Effector memory CD8-positive, alpha-beta T cell (primary cell): ENCODE data around the gene SLC47A1.
"Not testable (repeated sequence)": the region's sequence is repeated elsewhere in the genome, so short reads cannot be mapped to it uniquely, and the experiment has no call there.

Experiments
- ATAC-seq: fragments of 150-1000 bp; cut with Tn5 transposase; replicated peaks from 2 replicates; pipeline ENCODE4 v1.10.0; 2021; ENCODE audit warnings: mild to moderate bottlenecking, moderate library complexity
- DNase-seq, 3 experiments: peaks; one replicate each; pipeline ENCODE4 v3.0.0; 2021
- H3K27ac Mint-ChIP-seq, 2 donors: one replicate each; pipeline ENCODE4 v1.8.0; 2022; ENCODE audit warnings: mild to moderate bottlenecking in 2 of 2, mixed read lengths in 2 of 2, moderate library complexity in 2 of 2
- H3K27me3 Mint-ChIP-seq, 2 donors: one replicate each; pipeline ENCODE4 v1.8.0; 2022; ENCODE audit warnings: mixed read lengths in 2 of 2
- H3K36me3 Mint-ChIP-seq: one replicate; pipeline ENCODE4 v1.8.0; 2022; ENCODE audit warnings: mild to moderate bottlenecking, moderate library complexity, mixed read lengths; ENCODE audit not compliant: insufficient read depth
- H3K4me1 Mint-ChIP-seq, 2 donors: one replicate each; pipeline ENCODE4 v1.8.0; 2022; ENCODE audit warnings: low read depth in 2 of 2, mixed read lengths in 2 of 2
- H3K4me3 Mint-ChIP-seq, 2 donors: one replicate each; pipeline ENCODE4 v1.8.0; 2022; ENCODE audit warnings: mild to moderate bottlenecking in 2 of 2, mixed read lengths in 2 of 2, moderate library complexity in 2 of 2
- H3K9me3 Mint-ChIP-seq, 2 donors: one replicate each; pipeline ENCODE4 v1.8.0; 2022; ENCODE audit warnings: mixed read lengths in 2 of 2

The SLC47A1 gene

DNA sequence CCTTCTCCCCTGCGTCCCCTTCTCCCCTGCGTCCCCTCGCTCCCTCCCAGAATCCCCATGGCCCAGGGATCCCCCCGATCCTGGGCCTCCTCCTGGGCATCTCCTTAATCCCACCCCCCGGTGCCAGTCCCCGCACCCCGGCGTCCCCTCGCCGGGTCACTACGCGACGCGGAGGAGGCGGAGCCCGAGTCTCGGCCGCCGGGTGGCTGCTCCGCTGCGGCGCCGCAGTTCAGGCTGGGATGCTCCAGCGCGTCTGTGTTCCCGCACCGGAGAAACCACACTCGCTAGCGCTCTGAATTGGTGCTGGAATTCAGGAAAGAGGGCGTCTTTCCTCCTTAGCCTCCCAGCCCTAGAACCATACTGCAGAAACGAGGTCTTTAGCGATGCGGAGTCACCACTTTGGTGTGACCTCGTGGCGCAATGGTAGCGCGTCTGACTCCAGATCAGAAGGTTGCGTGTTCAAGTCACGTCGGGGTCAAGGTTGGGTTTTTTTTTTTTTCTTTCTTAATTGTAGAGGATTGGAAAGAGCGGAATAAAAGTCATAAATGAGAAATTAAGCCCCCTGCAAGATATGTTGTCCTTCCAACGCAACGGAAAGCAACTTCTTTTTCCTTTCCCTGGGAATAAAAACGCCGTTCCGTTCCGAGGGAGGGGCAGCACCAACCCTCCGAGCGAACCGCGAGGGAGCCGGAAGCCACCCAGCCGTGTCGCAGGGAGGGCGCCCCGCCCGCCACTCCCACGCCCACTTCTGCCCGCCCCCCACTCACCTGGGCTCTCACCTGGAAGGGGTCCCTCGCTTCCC lies 25.7 kb upstream of the SLC47A1 start:
- Mint-ChIP-seq H3K9me3 (no peaks in the 10 kb centered on the region), H3K4me1 (peaks cover 8 to 10% of the 10 kb centered on the region in 2 donors), H3K27ac (peak overlapping the region; percentile 100), H3K4me3 (peak overlapping the region; percentile 93 to 98), H3K27me3 (peaks cover 0 to 9% of the 10 kb centered on the region in 2 donors), H3K36me3 (peaks cover 36% of the 10 kb centered on the region)
- DNase-seq (peak; percentile 91 to 95 (median 91)), ATAC-seq (peak; percentile 69)

DNA sequence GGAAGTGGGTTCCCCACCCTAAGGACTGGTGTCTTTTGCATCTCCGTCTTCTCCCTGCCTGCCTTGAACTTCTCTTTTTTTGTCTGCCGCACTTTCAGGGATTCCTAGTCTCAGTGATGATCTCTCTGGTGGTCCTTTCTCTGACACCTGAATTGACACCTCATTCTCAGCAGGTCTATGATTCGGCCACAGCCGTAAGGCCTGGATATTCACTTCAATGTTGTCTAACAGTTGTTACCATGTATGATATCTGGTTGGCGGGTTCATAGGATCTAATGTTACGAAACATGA lies 25.1 kb upstream of the SLC47A1 start:
- Mint-ChIP-seq H3K27ac (peak overlapping the region; percentile 100), H3K4me1 (peaks cover 8 to 11% of the 10 kb centered on the region in 2 donors), H3K9me3 (no peaks in the 10 kb centered on the region), H3K27me3 (peaks cover 0 to 9% of the 10 kb centered on the region in 2 donors), H3K4me3 (peak overlapping the region; percentile 93 to 98), H3K36me3 (peaks cover 36% of the 10 kb centered on the region)
- ATAC-seq (no peak), DNase-seq (no peak)

DNA sequence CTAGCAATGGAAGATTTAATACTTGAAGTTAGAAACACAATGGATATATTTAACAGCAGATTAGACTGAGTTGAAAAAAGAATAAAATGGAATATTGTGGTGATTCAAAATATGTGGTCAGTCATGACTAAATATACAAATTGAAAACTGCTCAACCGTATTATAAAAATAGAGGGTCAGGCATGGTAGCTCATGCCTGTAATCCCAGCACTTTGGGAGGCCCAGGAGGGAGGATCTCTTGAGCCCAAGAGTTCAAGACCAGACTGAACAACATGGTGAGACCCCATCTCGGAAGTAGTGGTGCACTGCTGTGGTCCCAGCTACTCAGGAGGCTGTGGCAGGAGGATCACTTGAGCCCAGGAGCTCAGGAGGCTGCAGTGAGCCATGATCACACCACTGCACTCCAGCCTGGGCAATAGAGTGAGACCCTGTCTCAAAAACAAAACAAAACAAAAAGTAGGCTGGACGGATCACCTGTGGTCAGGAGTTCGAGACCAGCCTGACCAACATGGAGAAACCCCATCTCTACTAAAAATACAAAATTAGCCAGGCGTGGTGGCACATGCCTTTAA lies 24.3 kb upstream of the SLC47A1 start:
- Mint-ChIP-seq H3K36me3 (peaks cover 39% of the 10 kb centered on the region), H3K27ac (peak overlapping the region in 1 of 2 donors; percentile 100), H3K4me1 (peaks cover 11 to 15% of the 10 kb centered on the region in 2 donors)
- not testable (repeated sequence) for H3K9me3 Mint-ChIP-seq, H3K27me3 Mint-ChIP-seq, DNase-seq, ATAC-seq, H3K4me3 Mint-ChIP-seq

DNA sequence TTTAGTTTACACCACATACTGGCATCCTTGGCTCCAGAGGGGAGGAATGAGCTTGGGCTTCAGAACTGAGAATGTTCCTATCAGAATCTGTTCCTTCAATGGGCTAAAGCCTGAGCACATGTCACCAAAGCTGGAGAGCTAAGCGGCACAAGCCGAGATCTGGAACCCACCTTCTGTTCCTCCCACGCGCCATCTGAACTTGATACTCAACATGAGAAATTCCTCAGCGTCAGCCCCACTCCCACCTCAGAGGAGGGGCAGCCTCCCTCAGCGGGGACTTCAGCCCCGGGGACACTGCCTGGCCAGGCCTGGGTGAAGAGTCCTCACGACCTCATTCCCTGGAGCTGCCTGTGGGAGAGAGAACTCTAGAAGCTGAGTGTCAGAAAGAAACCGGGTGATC lies 22.8 kb upstream of the SLC47A1 start:
- Mint-ChIP-seq H3K9me3 (no peaks in the 10 kb centered on the region), H3K36me3 (peaks cover 35% of the 10 kb centered on the region), H3K4me1 (peaks cover 11 to 15% of the 10 kb centered on the region in 2 donors), H3K27ac (no peak overlapping the region), H3K27me3 (peaks cover 0 to 9% of the 10 kb centered on the region in 2 donors), H3K4me3 (no peak overlapping the region)
- DNase-seq (no peak), ATAC-seq (no peak)

DNA sequence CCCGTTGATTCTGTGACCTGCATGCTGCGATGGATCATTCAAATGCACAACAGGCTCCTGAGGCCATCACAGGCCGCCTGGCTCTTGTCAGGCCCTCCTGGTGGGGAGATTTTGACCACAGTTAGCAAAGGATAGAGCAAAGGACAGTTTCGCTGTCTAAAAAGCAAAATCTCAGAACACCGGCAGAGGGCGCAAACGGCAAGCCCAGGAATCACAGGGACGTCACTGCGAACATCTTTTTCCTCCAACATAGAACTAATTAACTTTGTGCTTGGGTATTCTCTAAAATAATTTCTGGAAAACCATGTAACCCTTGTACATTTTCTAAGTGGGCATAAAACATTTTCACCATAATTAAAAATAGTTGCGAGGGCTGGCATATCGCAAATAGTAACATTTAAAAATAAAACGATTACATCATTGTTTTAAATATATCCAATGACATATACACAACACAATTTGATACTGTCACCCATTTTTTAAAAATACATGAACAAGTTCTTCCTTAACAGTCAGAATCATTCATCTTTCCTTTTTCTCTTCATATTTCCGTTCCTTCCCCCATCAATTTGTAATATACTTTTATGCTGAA lies 19.7 kb upstream of the SLC47A1 start:
- Mint-ChIP-seq H3K36me3 (peaks cover 5% of the 10 kb centered on the region), H3K27me3 (no peaks in the 10 kb centered on the region), H3K9me3 (no peaks in the 10 kb centered on the region), H3K4me3 (no peak overlapping the region), H3K27ac (no peak overlapping the region), H3K4me1 (peaks cover 3 to 4% of the 10 kb centered on the region in 2 donors)
- ATAC-seq (peak; percentile 74), DNase-seq (peak; percentile 57 to 60 (median 58))

DNA sequence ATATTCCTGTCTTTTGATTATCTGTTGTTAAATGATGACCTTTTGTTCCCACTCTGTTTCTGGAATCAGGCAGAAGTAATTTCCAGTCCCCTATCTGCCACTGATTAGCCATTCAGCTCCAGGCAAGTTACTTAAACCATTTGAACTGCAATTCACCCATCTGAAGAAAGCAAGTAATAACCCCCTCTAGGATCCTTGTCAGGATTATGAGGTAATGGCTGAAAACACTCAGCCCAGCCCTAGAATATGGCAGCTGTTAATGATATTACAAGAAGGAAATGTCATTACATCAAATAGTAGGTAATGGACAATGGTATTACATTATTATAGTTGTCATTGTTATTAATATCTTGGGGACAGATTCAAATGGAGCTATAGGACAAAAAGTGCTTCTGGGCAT lies 16.0 kb upstream of the SLC47A1 start:
- H3K27me3 Mint-ChIP-seq = no peaks in the 10 kb centered on the region
- H3K4me3 Mint-ChIP-seq = no peak overlapping the region
- peaks cover 3 to 4% of the 10 kb centered on the region in 2 donors for H3K4me1 Mint-ChIP-seq
- H3K27ac Mint-ChIP-seq = no peak overlapping the region
- no peaks in the 10 kb centered on the region for H3K9me3 Mint-ChIP-seq
- no peak for DNase-seq
- peaks cover 3% of the 10 kb centered on the region for H3K36me3 Mint-ChIP-seq
- ATAC-seq = no peak

DNA sequence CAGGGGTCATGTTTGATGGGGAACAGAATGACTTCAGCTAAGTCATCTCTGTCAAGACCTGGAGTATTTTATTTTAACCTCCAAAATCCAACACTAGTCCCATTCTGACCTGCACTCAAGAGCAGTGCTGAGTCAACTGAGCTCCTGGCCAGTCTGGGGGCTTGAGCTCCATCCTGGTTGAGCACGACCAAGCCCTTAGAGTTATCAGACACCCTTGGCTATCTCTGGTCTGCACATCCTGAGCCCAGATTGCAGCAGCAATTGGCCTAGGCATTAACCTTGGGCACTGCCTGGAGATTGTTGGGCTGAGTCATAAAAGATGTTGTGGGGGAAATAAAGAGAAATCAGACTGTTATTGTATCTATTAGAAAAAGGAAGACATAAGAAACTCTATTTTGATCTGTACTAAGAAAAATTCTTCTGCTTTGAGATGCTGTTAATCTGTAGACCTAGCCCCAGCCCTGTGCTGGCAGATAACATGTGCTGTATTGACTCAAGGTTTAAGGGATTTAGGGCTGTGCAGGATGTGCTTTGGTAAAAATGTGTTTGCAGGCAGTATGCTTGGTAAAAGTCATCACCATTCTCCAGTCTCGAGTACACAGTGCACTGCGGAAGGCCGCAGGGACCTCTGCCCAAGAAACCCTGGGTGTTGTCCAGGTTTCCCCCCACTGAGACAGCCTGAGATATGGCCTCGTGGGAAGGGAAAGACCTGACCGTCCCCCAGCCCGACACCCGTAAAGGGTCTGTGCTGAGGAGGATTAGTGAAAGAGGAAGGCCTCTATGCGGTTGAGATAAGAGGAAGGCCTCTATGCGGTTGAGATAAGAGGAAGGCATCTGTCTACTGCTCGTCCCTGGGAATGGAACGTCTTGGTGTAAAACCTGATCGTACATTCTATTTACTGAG lies 14.0 kb upstream of the SLC47A1 start:
- not testable (repeated sequence) for H3K9me3 Mint-ChIP-seq, H3K4me3 Mint-ChIP-seq, ATAC-seq, H3K27ac Mint-ChIP-seq, H3K36me3 Mint-ChIP-seq, DNase-seq, H3K27me3 Mint-ChIP-seq, H3K4me1 Mint-ChIP-seq

DNA sequence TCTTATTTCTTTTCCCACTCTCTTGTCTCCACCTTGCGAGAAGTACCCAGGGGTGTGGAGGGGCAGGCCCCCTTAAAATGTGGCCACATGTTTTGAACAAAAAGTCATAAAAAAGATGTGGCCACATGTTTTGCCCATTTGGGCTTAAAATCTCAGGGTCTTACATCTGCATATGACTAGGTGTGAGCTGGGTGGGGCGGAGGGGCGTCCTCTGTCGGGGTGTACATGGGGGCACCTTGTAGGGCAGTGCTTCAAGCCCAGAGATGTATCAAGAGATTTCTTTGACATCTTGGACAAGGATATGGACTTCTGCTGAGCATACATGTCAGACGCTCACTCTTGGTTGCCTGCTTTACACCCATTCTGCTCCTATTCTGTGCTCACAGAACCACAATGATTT lies 13.0 kb upstream of the SLC47A1 start:
- ATAC-seq (no peak), DNase-seq (no peak)
- Mint-ChIP-seq H3K36me3 (no peaks in the 10 kb centered on the region), H3K27me3 (peaks cover 0 to 8% of the 10 kb centered on the region in 2 donors), H3K4me3 (no peak overlapping the region), H3K9me3 (no peaks in the 10 kb centered on the region), H3K4me1 (no peaks in the 10 kb centered on the region), H3K27ac (no peak overlapping the region)

DNA sequence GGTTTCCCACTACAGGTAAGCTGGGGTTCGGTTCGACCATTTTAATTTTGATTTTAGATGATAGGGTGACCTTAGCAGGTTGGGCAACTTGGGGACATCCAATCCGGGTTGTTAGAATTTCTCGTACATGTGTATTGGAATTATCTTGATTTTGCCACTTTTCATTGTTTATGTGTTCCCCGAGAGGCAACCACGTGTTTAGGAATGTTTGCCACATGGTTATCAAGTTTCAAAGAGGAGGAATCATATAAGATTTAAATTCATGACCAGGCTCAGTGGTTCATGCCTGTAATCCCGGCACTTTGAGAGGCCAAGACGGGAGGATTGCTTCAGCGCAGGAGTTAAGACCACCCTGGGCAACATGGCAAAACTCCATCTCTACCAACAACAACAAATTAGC lies 10.0 kb upstream of the SLC47A1 start:
- H3K4me3 Mint-ChIP-seq = no peak overlapping the region
- H3K4me1 Mint-ChIP-seq = no peaks in the 10 kb centered on the region
- ATAC-seq (no peak), DNase-seq (no peak)
- H3K9me3 Mint-ChIP-seq = no peaks in the 10 kb centered on the region
- H3K27ac Mint-ChIP-seq = no peak overlapping the region
- H3K27me3 Mint-ChIP-seq = peaks cover 18 to 25% of the 10 kb centered on the region in 2 donors
- no peaks in the 10 kb centered on the region for H3K36me3 Mint-ChIP-seq

DNA sequence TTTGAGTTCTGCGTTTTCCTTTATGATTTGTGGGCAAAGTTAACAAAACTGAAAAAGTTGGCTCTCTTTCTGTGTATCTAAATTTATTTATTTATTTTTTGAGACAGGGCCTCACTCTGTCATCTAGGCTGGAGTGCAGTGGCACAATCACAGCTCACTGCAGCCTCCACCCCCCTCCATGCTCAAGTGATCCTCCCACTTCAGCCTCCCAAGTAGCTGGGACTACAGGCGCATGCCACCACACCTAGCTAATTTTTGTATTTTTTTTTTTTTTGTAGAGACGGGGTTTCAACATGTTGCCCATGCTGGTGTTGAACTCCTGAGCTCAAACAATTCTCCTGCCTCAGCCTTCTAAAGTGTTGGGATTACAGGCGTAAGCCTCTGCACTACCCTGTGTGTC lies 6.7 kb upstream of the SLC47A1 start:
- not testable (repeated sequence) for H3K36me3 Mint-ChIP-seq, H3K9me3 Mint-ChIP-seq, ATAC-seq, H3K27ac Mint-ChIP-seq, H3K4me1 Mint-ChIP-seq, DNase-seq, H3K4me3 Mint-ChIP-seq
- peaks cover 30 to 41% of the 10 kb centered on the region in 2 donors for H3K27me3 Mint-ChIP-seq

DNA sequence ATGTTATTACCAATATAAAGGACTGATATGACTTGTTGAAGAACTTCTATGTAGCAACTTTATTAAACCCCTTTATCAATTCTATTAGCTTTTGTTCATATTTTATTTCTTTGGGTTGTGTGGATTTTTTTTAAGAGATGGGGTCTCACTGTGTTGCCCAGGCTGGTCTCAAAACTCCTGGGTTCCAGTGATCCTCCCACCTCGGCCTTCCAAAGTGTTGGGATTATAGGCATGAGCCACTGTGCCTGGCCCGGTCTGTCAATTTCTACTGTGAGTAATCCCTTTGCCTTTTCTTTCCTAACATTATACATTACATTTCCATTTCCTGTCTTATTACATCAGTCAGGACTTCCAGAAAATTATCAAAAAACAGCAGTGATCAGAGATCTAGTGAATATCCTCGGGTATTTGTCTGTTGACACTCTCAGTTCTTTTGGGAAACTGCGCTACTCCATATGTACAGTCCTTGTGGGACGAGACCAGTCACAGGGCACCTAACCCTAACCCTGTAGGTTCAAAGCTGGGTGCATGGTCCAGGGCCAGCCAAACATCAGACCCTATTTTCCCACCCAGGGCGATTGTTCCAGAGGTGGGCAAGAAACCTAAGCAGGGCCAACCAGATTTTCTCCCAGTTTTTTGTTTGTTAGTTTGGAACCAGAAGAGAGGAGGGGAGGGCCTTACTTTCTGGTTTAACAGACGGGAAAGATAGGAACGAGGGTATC lies 1.7 kb upstream of the SLC47A1 start:
- ATAC-seq (no peak), DNase-seq (no peak)
- Mint-ChIP-seq H3K27ac (no peak overlapping the region), H3K9me3 (no peaks in the 10 kb centered on the region), H3K4me3 (peak overlapping the region; percentile 45 to 52), H3K27me3 (peaks cover 55 to 63% of the 10 kb centered on the region in 2 donors), H3K4me1 (peaks cover 4 to 10% of the 10 kb centered on the region in 2 donors), H3K36me3 (no peaks in the 10 kb centered on the region)

DNA sequence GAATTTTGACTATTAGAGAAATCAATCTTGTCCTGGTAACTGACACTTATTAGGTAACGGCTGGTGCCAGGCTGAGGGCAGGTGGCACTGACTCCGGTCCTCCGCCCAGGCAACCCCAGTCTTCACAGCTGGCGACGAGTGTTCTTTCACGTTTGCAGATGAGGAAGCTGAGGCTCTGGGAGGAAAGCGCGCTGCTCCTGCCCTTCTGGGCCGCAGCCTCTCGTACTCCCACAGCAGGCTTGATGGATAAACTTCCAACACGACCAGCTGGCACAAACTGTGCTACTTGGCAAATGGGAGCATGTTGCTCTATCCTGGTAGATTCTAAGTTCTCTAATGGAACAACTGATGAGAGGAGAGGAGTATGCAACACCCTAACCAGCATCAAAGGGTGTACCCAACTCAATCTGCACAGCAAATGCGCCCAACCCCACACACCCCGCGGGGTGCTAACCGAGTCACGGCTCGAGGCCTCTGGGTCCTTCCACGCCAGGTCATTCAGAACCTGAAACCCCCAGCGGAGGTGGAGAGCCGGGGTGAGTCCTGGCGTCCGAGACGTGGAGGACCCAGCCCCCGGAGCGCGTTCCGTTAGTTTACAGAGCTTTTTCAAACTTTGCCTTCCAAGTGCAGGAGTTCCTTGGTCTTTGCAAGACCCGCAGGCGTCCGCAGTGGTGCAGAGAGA lies 477 bp upstream of the SLC47A1 start:
- no peak for DNase-seq
- Mint-ChIP-seq H3K4me3 (peak overlapping the region; percentile 45 to 51), H3K36me3 (no peaks in the 10 kb centered on the region), H3K27me3 (peaks cover 54 to 66% of the 10 kb centered on the region in 2 donors), H3K4me1 (peaks cover 4 to 10% of the 10 kb centered on the region in 2 donors), H3K27ac (no peak overlapping the region), H3K9me3 (no peaks in the 10 kb centered on the region)
- no peak for ATAC-seq
